ENCODE measurements around the gene PRDM10.

The PRDM10 gene

DNA sequence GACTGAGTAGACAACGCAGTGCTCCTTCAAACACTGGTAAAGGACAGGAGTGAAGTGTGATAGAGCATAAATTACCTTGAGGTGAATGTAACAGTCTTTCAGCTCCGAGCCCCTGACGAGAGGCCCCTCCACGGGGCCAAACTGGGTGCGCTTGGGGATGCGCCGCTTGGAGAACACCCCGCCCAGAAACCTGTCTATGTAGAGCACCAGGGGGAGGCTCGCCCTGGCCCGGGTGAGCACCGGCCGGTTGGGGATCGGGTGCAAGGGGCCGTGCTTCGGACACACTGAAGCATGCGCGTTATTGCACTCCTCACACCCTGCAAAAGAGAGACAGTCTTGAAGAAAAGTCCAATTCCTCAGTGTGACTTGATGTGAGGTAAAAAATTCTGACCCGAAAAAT is 57.9 kb downstream of the PRDM10 start:
- no peak for DNase-seq

DNA sequence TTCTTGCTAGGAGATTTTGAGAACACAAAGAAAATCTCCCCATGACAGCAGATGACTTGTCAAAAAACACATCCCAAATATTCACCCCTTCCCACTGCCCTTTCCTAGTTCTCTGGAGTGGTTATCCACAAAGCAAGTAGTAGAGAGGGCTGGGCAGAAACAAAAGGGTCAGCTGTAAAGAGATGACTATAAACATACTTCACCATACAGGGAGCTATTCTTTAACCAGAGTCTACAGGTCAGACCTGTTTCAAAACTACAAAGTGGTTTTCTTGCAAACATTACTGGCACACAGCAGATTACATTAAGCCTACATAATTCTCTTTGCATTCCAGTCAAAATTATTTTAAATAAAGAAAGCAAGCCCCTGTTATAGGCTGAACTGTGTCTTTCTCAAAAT is 59.6 kb downstream of the PRDM10 start:
- no peak for DNase-seq

DNA sequence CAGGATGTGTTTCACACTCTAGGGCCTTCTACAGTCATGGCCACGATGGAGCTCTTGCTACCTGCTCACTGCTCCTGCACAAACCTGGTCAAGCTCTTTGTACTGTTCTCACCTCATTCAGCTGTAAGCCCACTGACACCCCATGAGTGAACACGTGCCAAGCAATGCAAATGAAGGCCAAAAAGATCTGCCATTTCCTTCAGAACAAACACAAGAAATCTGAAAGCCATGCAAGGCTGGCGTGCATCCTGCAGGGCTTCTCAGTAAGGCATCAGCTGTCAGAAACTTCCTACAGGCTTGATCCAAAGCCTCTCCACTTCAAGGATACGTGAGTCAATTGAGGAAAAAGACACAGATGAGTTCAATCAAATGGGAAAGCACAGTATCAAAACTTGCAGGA is 63.1 kb downstream of the PRDM10 start:
- DNase-seq: no peak

DNA sequence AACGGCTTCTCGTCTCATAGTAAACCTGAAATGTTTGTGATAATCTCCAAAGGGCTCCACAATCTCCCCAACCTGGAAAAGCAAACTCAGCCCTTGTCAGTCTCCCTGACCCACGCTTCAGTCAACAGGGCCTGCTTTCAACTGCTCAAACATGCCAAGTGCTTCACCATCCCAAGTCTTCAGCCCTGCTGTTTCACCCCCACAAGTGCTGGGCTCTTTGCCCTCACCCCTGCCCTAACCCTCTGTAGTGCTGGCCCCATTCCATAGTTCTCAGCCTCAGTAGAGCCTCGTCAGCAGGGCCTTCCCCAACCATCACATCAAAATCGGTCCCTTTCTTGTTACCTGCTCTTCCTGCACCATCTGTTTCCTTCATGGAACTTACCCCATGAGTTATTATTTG is 63.9 kb downstream of the PRDM10 start:
- no peak for DNase-seq

DNA sequence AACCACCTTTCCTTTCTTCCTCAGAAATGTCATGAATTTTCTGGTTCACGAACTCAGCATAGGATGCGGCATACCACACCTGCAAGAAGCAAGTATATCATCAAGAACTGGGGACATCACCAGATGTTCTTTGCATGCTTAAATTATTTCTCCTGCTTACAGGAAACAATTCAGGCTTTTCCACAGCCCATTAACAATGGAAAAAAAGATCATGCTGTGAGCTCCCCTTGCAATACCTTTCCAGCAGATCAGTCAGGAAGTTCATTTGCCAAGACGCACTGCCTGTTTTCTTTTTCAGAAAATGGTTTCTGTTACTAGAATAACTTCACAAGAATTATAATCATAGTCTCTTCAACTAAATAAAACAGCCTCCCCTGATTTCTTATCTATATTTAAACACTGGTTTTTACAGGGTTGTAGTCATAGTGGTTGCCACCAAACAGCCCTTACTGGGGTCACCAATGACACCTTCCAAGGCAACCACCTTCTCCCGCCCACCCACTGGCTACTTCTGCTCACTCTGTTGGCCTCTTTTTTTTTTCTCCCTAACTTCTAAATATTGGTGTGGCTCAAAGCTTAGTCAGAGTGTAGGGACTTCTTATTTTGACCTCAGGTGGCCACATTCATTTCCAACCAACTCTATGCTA is 64.9 kb downstream of the PRDM10 start:
- no peak for DNase-seq

DNA sequence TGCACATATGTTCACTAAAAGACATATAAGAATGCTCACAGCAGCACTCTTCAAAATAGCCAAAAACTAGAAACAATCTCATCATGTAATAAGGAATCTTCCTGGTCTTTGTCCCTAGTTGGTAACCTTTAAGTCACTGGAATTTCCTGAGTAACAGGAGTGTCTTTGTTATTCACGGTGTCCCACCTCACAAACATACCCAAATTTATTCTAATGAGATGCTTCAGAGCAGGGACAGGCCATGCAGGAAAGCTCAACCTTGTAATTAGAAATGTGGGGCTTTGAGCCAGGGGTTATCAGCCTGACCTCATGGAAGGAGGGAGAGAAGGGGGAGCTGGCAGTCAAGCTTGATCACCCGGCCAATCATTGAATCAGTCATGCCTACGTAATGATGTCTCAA is 66.9 kb downstream of the PRDM10 start:
- DNase-seq: no peak

DNA sequence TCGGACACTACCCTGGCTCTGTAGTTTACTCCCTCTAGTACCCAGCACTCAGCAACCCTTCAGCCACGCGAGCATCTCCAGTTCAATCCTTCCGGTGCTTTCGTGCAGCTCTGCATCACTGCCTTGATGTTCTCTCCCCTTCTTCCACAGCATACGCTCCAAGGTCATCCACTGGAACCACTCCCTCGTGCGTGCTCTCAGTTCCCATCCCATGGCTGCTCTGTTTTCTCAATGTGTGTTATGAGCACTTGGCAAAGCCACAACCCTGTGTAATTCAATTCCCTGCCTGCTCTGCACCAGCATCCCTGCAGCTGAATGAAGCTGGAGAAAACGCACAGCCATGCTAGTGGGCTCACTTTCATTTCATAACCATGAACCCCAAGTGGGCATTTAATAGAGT is 68.7 kb downstream of the PRDM10 start:
- no peak for DNase-seq

DNA sequence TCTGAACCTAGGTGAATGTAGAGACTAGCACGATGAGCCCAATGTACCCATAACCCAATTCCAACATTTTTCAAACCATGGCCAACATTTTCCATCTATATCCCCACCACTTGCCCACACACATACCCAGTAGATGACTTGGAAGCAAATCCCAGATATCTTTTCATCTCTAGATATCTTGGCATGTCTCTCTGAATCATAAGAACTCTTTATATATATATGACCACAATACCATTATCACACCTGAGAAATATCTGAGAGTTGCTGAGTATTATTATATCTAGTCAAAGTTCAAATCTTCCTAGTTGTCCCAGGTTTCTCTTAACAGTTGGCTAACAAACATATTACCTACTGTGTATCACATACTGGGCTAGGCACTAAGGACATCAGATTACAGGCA is 69.4 kb downstream of the PRDM10 start:
- no peak for DNase-seq

DNA sequence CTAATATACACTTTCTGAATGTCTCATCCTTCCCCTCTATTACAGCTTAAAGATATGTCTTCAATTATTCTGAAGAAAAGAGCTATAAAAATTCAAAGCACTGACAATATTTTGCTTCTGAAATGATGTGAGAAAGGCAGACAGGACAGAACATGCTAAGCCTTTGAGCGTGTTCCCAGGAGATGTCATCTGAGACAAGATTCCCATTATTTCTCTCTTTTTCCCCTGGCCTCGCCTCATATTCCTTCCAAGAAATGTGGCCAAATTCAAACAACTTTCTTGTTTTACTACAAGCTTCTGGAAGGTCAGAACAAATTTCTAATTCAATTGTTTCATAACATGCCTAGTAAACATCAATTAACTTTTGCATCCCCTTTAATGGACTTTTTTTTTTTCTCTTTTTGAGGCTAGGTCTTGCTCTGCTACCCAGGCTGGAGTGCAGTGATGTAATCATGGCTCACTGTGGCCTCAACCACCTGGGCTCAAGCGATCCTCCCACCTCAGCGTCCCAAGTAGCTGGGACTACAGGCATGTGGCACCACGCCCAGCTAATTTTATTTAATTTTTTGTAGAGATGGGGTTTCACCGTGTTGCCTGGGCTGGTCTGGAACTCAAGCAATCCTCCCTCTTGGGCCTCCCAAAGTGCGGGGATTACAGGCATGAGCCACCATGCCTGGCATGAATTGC is 70.1 kb downstream of the PRDM10 start:
- DNase-seq: no peak

DNA sequence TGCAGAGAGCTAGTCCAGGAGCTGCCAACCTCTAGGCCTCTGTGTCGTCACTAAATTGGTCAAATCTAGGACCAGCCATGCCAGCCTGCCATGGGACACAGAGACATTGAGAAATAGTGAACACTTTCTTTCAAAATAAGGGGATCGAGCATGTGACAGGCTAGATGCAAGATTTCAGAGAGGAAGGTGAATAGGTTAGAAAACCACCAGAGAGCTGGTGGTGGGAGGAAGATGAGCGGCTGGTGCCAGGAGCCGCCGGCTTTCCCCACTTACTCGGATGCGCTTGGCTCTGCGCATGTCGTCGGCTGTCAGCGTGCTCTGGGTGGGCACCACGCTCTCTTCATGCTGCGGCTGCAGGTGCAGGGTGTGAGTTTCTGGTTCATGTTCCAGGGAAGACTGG is 71.9 kb downstream of the PRDM10 start:
- DNase-seq: no peak

DNA sequence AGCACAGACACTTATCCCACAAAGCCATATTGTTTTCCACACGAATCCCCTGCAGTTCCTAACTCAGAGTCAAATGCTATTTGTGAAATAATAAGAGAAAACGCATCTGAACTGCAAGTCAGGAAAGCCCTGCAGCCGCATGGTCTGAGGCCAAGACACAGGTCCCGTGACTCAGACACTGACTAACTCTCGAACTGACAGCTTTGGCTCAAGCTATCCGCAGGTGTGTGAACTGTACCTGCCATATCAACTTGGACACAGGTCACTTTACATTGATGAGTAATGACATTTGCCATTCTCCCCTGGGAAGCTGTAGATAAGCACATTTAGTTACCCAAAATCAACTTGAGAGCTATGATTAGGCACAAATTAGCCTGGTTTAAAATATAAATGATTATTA is 72.3 kb downstream of the PRDM10 start:
- DNase-seq: no peak

DNA sequence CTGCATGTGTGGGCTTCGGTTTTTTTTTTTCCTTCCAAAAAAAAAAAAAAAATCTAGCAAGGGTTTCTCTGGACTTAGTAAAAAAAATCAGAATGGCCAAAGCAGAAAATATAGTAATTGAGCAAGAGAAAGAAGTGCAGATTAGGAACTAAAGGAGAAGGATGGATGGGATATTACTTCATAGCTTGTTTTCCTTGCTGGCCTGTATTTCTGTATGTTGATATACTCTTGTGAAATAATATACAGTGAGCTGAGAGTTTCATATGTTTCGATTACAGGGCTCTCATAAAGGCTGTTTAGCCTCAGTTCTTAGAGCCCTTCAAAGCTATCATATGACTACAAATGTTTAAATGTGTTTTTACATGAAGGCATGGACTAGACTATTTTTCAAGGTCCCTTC is 72.9 kb downstream of the PRDM10 start:
- DNase-seq: no peak

DNA sequence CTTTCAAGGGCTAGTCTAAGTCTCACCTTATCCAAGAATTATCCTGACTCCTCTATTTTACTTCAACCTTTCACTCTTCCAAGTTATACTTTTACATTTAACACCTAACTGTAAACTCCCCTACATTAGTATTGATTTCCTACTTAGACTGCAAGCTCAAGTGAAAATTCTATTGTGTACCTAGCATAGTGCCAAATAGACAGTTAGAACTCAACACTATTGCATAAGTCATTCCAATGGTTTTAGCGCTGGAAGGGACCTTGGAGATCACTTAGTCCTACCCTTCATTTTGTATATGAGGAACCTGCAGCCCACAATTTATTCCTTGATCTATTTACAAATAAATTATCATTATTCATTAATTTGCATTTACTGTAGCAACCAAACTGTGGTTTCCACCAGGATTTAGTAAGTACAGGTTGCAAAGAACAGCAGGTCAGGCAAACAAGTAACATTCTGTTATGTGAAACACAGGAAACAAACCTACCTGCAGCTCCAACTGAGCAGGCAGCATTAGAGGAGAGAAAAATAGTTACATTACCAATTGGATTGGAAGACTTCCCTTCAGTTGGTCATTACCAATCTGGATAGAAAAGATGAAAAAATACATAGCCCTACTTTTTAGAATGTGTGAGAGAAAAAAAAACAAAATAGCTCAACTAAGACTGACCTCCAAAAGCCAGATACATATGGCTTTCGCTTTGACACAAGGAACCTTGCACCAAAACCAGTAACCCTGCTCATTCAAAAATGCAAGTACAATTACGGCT is 73.5 kb downstream of the PRDM10 start:
- no peak for DNase-seq

DNA sequence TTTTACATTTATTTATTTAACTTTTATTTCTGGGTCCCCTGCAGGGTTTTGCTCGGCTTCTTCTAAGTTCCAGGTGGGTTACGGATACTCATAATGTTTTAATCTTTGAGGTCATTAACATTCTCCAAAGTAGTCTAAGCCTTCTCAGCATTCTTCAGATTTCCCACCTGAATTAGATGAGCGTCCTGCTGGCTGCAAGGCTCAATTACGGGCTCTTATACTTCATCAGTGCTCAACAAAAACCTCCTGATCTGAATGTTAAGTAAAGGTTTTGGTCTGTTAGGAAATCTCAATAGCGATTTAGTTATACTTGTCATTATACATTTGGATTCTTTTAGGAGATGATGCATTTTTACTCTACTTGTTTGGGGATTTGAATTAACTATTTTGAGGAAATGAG is 80.0 kb downstream of the PRDM10 start:
- no peak for DNase-seq

DNA sequence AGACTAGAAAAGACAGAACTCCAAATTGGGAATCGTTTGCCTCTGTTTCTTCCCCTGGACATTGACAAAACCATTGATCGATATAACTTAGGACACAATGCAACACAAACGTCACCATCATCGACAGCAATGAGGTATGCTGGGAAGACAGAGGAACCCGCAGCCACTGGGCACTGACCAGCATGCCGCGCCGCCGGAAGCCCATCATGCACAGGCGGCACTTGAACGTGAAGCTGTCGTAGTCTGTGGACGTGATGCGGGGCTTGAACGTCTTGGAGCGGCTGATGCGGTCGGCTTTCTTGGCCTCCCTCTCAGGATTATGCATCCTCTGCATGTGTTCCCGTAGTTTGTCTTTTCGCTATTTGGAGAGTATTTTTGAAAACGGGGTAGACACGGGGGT is 84.3 kb downstream of the PRDM10 start:
- DNase-seq: no peak

DNA sequence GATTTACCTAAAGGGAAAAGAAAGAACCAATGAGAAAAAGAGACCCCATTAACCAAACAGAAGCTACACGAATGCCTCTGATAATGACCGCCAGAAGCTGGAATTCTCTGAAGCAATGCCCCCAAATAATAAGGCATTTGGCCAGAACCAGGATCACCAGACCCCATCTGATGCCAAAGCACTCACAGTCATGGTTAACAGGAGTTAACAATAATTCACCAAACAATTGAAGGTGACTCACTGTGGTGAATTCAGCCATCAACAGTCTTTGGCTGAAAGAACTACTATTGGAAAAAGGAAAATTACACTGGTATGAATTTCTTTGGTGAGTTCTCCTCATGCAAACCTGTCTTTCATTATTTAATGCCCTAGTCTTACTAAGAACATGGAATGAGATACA is 85.4 kb downstream of the PRDM10 start:
- no peak for DNase-seq

DNA sequence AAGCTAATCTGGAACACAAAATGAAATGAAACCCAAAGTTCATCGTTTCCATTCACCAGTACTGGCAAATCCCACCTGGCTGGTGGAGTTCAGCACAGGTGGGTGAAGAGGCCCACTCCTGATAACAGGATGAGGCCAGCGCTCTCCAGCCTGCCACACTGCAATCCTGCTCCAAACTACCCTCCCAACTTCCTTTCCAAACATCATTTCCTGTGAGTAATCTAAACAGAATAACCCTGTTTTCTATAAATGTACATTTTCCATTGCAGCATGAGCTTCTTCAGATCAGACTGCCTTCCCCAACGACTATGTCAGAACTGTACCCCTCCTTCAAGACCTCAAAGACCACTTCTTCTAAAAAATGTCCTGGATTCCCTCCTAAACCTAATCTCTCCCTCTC is 91.3 kb downstream of the PRDM10 start:
- no peak for DNase-seq

DNA sequence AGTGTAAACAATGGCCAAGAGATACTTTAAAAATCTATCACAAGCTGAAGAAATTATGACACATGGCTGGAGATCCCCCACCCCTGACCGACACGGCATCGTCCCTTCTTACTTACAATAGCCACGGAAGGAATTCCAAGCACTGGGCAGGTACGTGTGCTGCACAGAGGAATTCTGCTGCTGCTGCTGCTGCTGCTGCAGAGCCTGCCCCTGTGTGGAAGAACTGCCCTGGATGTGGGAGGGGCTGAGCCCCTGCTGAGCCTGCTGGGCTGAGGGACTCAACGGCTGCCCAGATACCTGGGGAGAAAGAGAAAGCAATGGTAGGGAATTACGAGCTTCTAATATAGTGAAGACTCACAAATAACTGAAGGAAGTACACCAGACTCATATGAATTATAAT is 92.3 kb downstream of the PRDM10 start:
- no peak for DNase-seq

DNA sequence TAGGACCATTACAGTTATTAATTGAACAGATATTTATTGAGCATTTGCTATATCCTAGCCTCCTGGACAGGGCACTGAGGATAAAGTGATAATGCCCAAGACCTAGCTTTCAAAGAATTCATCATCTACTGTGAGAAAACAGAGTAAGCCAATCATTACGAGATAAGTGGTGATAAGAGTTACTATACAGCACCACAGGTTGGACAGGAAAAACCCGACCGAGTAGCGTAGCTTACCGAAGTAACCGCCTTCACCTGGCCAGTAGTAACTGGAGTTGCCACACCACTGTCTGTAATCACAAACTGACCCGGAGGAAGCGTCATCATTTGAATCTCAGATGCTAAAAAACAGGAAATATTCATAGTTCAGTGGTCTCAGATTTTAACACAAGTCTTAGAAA is 97.2 kb downstream of the PRDM10 start:
- DNase-seq: no peak

DNA sequence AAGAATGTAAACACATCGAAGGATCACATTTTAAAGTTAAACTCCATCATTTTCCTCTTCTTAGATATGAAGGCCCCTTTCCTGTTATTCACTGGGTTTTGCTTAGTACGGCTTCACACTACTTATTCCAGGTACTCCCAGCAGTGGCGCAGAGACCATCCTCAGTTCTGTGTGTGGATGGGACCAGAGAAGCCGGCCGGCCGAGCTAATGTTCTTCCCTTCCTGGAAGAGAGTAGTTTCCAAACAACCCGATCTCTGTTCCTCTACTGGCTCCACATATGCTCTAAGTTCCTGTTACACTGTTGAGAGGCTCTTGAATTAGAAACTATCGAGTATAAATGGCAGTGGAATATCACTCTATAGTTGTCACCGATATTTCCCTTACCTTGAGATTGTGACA is 106.6 kb downstream of the PRDM10 start:
- no peak for DNase-seq

DNA sequence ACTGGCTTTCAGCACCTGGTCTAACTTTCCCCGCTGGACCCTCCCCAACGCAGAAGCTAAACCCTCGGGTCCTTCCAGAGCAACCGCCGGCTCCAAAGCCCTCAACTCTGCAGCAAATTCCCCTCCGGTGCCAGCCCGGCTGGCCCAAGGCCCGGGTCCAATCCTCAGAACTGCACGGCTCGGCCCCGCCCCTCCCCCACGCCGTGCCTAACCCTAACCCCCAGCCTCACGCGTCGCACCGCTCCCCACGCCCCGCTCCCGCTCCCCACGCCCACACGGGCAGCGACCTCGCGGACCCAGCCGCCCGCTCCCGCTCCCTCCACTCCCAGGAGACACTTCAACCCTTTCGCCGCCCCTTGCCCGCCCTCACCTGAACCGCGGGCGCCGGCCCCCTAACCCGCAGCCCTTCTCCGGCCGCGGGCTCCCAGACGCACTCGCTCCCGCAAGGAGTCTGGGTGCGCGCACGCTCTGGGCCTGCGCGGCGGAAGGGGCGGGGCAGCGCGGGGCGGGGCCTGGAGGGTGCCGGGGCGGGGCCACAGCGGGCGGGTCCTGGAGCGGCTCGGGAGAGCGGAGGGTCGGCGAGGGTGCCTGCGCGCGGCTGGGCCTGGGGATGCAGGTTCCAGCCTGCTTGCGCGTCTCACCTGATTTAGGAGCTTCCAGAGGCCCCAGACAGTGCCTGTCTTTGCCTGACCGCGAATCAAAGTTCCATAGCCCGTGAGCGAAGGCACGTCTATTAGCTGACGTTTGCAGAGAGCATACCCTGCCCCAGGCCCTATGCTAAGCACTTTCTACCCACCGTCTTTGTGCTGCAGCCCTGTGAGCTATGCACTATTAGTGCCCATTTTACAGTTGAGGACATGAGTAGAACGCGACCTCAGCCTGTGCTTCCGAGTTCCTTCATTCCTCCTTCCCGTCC is 107.3 kb downstream of the PRDM10 start, which contains the start of gene NFRKB:
NFRKB (minus strand) TSS at position 453 of the 916 bp plus-strand sequence. CDS start 2,729 bp downstream, outside the sequence.
- peak; percentile 81 for DNase-seq

DNA sequence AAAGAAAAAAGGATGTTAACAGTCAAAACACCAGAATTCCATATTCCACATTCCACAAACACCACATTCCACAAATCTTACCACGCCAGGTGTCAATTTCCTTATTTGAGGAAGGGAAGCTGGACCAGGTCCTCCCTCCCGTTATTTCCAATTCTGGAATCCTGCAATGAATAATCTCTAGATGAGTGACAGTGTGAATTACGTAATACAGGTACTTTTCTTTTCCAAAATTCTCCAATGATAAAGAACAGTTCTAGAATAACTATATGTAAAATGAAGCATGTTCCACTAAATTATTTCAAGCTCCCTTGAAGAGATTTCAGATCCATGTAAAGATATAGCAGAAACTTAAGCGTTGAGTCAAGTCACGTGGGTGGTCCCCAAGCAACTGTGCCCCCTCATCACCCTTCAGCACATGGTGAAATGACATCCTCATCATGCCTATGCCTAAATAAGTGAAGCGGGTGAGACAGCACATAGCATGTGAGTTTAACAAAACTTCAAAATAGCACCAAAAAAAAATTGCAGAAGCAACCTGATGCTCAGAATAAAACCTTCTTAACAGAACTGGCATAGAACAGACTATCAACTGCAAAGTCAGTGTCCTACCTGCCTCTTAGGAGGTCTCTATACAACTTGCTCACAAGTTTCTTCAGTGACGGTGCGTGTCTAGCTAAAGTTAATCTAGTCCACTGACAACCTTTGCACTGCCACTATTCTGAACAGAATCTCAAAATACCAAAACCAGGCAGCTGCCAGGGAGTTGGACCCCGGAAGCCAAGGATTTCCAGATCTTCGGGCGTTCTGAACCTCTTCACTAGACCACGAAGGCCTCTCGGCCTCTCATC is 108.1 kb downstream of the PRDM10 start:
- DNase-seq: no peak

All from NCI-H1417 treated with DMSO at 0.1 percent for 48 hours (cell line).